Measurements from ENCODE around the gene MED13. TPM values are rescaled to one million over a fixed set of nuclear protein-coding genes. Genes with fewer than 3 reads are reported as not detected.
"Not testable (repeated sequence)": the region's sequence is repeated elsewhere in the genome, so short reads cannot be mapped to it uniquely, and the experiment has no call there.

MED13 gene
- total RNA-seq, 1 experiment from 2014 or later: 30.0 TPM

DNA sequence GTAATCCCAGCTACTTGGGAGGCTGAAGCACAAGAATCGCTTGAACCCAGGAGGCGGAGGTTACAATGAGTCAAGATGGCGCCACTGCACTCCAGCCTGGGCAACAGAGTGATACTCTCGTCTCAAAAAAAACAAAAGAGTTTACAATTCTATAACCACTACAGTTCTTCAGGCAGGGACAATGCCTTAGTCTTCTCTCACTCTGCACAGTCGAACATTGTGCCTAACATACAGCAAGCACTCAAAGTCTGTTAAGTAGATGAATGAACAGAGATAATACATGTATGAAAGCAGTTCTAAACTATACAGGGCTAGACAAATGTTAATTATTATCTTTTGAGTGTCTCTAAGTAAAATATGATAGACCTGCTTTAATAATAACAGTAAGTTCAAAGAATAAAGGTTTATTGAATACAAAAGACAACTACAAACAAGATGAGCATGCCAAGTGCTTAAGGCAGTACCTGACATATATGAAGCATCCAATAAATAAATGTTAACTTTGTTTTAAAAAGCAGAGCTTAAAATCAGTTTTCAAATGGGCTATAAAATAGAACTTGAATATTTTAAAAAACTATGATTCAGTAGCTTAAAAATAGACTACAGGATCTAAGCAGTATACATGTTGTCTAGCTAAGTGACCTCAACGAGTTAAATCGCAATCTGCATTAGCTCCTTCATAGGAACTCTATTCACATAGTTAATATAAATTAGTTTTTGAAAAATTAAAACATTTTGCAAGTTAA is 156.6 kb downstream of the MED13 start:
- no peak for DNase-seq (ENCODE audit: low read depth)

- no peak for DNase-seq (ENCODE audit: low read depth)
Observed at GRCh38 chr17:61907361-61907760, 157.7 kb downstream of the MED13 start.

DNA sequence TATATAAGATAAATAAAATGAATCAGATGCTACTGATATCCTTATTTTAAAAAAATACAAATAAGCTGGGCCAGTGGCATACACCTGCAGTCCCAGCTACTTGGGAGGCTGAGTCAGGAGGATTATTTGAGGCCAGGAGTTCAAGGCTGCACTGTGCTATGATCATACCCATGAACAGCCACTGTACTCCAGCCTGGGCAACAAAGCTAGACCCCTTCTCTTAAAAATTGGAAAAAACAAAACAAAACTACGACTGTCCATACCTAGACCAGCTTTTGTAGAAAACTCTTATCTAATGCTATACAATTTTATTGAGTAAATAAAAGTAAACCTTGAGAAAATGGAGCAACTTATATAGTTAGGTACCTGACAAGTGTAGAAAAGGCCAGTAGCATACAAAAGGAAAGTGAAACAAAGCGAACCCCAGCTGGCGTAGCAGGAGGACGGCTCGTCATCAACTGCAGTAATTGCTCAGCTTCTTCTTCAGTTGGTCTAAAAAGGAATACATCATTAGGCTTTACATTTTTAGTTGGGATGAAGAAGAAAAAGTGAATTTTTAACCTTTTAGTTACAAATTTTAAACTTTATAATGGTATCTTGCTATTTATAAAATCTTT is 160.9 kb downstream of the MED13 start:
- no peak for DNase-seq (ENCODE audit: low read depth)

- no peak for DNase-seq (ENCODE audit: low read depth)
Observed at GRCh38 chr17:61903251-61903650, 161.8 kb downstream of the MED13 start.

GRCh38 chr17:61897548-61898180 is 167.4 kb downstream of the MED13 start:
- peak; percentile 4 for DNase-seq (ENCODE audit: low read depth)

DNA sequence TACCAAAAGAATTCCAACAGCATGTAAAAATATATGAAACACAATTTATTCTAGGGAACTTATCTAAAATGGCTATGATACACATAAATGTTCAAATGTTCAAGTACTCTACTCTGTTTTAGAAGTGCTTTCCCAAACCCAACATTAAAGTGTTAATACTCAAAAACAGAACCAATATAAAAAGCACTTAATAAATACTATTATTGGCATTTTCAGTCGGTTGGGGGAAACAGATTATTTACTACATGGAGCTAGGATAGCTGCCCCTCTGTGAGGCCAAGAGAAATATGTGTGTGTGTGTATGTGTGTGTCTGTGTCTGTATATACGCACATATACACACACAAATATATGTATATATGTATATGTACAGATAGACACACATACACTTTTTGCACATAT is 169.7 kb downstream of the MED13 start:
- no peak for DNase-seq (ENCODE audit: low read depth)

- DNase-seq (ENCODE audit: low read depth): not testable (repeated sequence)
Observed at GRCh38 chr17:61894310-61894709, 170.8 kb downstream of the MED13 start.

Other genes starting within 250 kb of the MED13 start
- gene BRIP1, start 201.8 kb downstream of the MED13 start, total RNA-seq (2014; rRNA removed): 15.7 and 17.0 TPM in 2 replicates
- 12.2 and 15.8 TPM in 2 replicates for gene INTS2, start 137.3 kb downstream of the MED13 start, total RNA-seq (2014; rRNA removed)

Data from LHCN-M2 (cell line).